HG02588 (cell line): Measurements from ENCODE around the gene CMPK1.

ENCODE experiments used
- ATAC-seq: cut with Tn5 transposase; IDR thresholded peaks from one replicate; pipeline ENCODE4 v1.9.1; 2021; ENCODE audit warnings: mild to moderate bottlenecking, moderate library complexity; ENCODE audit not compliant: unreplicated experiment

Gene CMPK1

DNA sequence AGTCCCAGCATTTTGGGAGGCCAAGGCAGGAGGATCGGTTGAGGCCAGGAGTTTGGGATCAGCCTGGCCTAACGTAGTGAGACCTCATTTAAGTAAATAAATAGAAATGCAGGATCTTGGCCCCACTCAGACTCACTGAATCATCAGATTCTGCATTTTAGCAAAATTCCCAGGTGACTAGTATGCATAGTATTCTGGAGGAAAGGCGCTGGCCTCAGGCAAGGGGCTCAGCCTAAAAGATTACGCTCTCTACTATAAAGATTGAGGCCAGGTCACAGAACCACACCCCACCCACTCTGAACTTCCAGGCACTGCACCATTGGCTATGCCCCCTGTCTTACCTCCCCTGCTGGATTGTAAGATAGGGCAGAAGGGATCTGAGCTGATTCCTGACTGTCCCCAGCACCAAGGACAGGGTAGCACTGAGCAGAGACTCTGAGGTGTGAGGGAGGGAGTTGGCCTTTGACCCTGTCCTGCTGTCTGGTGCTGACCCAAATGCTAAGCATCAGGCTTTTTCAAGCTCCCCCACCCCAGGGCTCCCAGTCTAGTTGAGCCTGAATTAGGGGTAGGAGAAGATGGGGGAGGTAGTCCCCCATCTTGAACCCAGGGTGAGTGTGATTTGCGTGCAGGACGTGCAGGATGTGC lies 85.2 kb downstream of the CMPK1 start:
- no peak for ATAC-seq

DNA sequence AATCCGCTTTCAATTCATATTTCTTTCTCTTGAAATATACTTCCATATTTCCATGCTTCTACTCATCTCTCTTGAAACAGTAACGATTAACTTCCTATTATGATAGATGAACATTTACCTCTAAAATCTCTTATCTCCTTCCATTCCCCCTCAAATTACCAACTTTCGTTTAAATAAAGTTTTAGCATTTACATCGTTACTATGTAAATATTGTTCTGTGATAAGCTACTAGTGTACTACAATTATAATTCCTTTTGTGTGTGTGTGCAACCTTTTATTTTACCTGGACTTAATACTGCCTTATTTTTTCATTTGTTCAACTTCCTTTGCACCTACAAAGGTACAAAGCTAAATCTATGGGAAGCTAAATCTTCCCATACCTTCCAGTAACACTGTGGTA lies 87.0 kb downstream of the CMPK1 start:
- ATAC-seq, result no peak

DNA sequence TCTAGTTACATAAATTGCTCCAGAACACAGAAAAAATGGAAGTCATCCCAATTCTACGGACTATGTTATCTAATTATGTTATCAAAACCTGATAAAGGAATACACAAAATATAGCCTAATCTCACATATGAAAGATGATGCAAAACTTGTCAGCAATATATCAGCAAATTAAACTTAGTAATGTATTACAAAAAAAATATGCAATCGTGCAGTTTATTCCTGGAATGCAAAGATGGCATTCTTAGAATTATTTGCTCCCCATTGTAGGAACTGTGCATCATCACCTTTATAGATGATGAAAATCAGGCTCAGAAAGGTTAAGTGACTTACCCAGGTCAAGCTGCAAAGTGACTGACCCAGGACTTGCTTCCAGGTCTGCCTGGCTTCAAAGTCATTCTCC lies 90.3 kb downstream of the CMPK1 start:
- ATAC-seq, result no peak

GRCh38 chr1:47424336-47424982 lies 90.9 kb downstream of the CMPK1 start:
- no peak for ATAC-seq
